ENCODE data around the gene UACA.

- TF ChIP-seq CTCF (IDR thresholded peaks at IDR 0.05) = no peak
- TF ChIP-seq POLR2A (IDR thresholded peaks at IDR 0.05) = no peak
Observed at GRCh38 chr15:70605606-70606410, 157.6 kb downstream of the UACA start.

All from stomach (tissue), 4 donors.